ENCODE results near the gene SDR42E2.

The SDR42E2 gene

DNA sequence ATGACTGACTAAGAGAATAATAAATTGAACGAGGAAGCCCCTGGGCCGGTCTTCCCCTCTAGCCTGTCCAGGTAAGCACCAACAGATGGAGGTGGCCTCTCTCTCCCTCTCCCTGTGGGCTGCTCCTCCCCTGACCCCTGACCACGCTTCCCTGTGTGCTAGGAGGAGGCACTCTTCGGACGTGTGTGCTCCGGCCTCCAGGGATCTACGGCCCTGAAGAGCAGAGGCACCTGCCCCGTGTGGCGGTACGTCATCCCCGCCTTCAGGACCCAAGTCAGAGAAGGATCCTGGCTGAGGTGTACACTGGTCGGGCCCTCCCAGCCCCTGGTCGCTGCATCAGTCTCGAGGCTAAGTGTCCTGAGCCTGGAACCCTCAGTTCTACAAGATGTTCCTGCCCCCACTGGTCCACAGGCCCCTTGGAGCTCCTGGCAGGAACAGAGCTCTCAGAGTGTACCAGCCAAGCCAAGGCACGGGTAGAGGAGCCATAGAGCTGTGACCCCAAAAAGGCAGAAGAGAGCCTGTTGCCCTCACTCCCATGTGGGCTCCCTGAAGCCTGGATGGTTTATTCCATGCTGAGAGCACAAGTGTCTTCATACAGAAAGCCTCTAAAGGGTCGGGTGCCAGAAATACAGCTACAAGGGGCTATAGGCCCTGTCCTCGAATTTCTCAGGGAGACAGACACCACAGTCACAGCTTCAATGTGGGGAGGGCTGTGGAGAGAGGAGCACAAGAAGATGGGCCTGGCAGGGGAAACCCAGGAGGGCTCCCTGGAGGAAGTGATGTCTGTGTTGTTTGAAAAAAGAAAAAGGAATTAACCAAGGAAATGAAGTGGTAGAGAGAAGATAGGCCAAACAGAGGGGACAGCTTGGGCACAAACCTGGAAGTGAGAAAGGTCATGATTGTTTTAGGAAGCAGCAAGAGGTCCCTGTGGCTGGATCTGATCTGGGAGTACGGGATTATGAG lies 15.9 kb downstream of the SDR42E2 start:
- DNase-seq (no peak), ATAC-seq (replicated peaks) (no peak)
- Mint-ChIP-seq H3K4me1 (peaks cover 0 to 4% of the 10 kb centered on the region in 2 donors), H3K36me3 (peaks cover 0 to 3% of the 10 kb centered on the region in 2 donors), H3K27ac (no peak overlapping the region), H3K27me3 (no peaks in the 10 kb centered on the region), H3K4me3 (no peak overlapping the region), H3K9me3 (no peaks in the 10 kb centered on the region)

GRCh38 chr16:22181426-22181825 lies 19.1 kb downstream of the SDR42E2 start:
- no peaks in the 10 kb centered on the region for H3K4me1 Mint-ChIP-seq
- H3K9me3 Mint-ChIP-seq: no peaks in the 10 kb centered on the region
- no peak overlapping the region for H3K4me3 Mint-ChIP-seq
- peaks cover 0 to 4% of the 10 kb centered on the region in 2 donors for H3K36me3 Mint-ChIP-seq
- ATAC-seq (replicated peaks) (no peak), DNase-seq (no peak)
- H3K27me3 Mint-ChIP-seq: no peaks in the 10 kb centered on the region
- no peak overlapping the region for H3K27ac Mint-ChIP-seq

GRCh38 chr16:22181843-22182242 lies 19.5 kb downstream of the SDR42E2 start:
- DNase-seq (no peak), ATAC-seq (replicated peaks) (no peak)
- no peak overlapping the region for H3K4me3 Mint-ChIP-seq
- peaks cover 0 to 4% of the 10 kb centered on the region in 2 donors for H3K36me3 Mint-ChIP-seq
- H3K9me3 Mint-ChIP-seq: no peaks in the 10 kb centered on the region
- H3K27ac Mint-ChIP-seq: no peak overlapping the region
- H3K4me1 Mint-ChIP-seq: peaks cover 0 to 1% of the 10 kb centered on the region in 2 donors
- H3K27me3 Mint-ChIP-seq: no peaks in the 10 kb centered on the region

DNA sequence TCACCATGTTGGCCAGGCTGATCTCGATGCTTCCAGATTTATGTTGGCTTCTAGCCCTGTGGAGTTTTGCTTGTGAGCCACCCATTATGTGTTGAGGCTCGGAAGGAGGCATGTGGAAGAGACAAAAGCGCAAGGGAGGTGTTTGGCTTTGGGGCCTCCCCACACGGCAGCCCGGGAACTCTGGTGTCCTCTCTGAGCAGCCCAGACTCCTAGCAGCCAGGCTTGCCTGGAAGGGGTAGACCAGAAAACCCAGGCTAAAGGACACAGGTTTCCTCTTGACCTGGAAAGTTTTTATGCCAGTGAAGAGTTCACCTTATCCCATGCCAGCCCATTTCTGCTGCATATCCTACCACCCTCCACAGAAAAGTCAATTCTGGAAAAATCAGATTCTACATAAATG lies 21.0 kb downstream of the SDR42E2 start:
- DNase-seq (no peak), ATAC-seq (replicated peaks) (no peak)
- no peak overlapping the region for H3K4me3 Mint-ChIP-seq
- peaks cover 4 to 5% of the 10 kb centered on the region in 2 donors for H3K4me1 Mint-ChIP-seq
- no peak overlapping the region for H3K27ac Mint-ChIP-seq
- H3K27me3 Mint-ChIP-seq: no peaks in the 10 kb centered on the region
- peaks cover 0 to 4% of the 10 kb centered on the region in 2 donors for H3K36me3 Mint-ChIP-seq
- H3K9me3 Mint-ChIP-seq: no peaks in the 10 kb centered on the region

DNA sequence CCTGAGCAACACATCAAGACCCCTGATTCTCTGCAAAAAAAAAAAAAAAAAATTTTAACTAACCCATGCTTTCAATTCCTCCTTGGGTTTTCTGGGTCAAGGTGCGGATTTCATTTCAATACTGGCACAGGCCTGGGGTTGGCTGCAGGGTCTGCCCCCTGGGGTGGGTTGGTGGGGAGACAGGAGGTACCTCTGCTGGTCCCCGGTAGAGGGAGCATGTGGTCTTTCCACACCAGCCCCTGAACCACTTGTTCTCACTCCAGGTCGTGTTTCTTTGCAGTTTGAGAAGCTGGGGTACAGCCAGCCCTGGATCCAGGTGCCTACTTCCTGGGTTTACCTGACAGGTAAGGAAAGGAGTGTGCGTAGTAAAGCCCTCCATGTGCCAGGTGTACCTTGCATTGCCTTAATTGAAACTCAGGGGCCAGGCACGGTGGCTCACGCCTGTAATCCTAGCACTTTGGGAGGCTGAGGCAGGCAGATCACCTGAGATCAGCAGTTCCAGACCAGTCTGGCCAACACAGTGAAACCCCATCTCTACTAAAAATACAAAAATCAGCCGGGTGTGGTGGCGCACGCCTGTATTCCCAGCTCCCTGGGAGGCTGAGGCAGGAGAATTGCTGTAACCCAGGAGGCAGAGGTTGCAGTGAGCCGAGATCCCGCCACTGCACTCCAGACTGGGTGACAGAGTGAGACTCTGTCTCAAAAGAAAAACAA lies 21.8 kb downstream of the SDR42E2 start:
- DNase-seq: no peak
- H3K36me3 Mint-ChIP-seq: peaks cover 0 to 4% of the 10 kb centered on the region in 2 donors
- H3K9me3 Mint-ChIP-seq: no peaks in the 10 kb centered on the region
- no peaks in the 10 kb centered on the region for H3K27me3 Mint-ChIP-seq
- H3K27ac Mint-ChIP-seq: no peak overlapping the region
- peaks cover 11 to 12% of the 10 kb centered on the region in 2 donors for H3K4me1 Mint-ChIP-seq
- ATAC-seq (replicated peaks): peak in 1 of 2 donors; percentile 27
- no peak overlapping the region for H3K4me3 Mint-ChIP-seq

GRCh38 chr16:22184615-22184968 lies 22.3 kb downstream of the SDR42E2 start:
- no peak overlapping the region for H3K4me3 Mint-ChIP-seq
- peaks cover 0 to 4% of the 10 kb centered on the region in 2 donors for H3K36me3 Mint-ChIP-seq
- ATAC-seq (replicated peaks) (no peak), DNase-seq (no peak)
- no peaks in the 10 kb centered on the region for H3K9me3 Mint-ChIP-seq
- no peak overlapping the region for H3K27ac Mint-ChIP-seq
- peaks cover 16 to 18% of the 10 kb centered on the region in 2 donors for H3K4me1 Mint-ChIP-seq
- H3K27me3 Mint-ChIP-seq: no peaks in the 10 kb centered on the region

DNA sequence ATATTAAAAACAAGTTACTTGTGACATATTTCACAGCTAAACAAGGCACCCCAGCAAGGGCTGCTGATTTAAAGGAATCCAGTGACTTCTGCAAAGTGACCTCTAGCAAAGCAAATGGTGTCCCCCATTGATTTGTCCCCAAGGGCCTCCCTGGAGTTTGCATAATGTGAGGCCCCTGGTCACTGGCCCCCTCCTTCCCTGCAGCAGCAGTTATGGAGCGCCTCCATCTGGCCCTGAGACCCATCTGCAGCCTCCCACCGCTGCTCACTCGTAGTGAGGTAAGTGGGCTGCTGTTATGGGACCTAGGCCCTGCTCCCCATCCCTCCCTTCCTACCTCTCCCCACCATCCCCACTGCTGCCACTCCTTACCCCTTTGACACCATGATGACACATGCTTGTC lies 24.2 kb downstream of the SDR42E2 start:
- H3K27me3 Mint-ChIP-seq: no peaks in the 10 kb centered on the region
- no peak overlapping the region for H3K27ac Mint-ChIP-seq
- H3K9me3 Mint-ChIP-seq: no peaks in the 10 kb centered on the region
- no peak for ATAC-seq (replicated peaks)
- H3K4me3 Mint-ChIP-seq: no peak overlapping the region
- DNase-seq: no peak
- peaks cover 20 to 23% of the 10 kb centered on the region in 2 donors for H3K4me1 Mint-ChIP-seq
- peaks cover 0 to 4% of the 10 kb centered on the region in 2 donors for H3K36me3 Mint-ChIP-seq

GRCh38 chr16:22188267-22188594 lies 25.9 kb downstream of the SDR42E2 start:
- Mint-ChIP-seq H3K9me3 (no peaks in the 10 kb centered on the region), H3K27me3 (no peaks in the 10 kb centered on the region), H3K4me1 (peaks cover 29 to 36% of the 10 kb centered on the region in 2 donors), H3K4me3 (no peak overlapping the region), H3K36me3 (peaks cover 0 to under 1% of the 10 kb centered on the region in 2 donors), H3K27ac (no peak overlapping the region)
- DNase-seq: no peak
- no peak for ATAC-seq (replicated peaks)

GRCh38 chr16:22188595-22189442 lies 26.5 kb downstream of the SDR42E2 start:
- peaks cover 34 to 42% of the 10 kb centered on the region in 2 donors for H3K4me1 Mint-ChIP-seq
- peak overlapping the region; percentile 88 to 91 for H3K4me3 Mint-ChIP-seq
- ATAC-seq (replicated peaks) (no peak), DNase-seq (peak; percentile 47)
- peak overlapping the region; percentile 96 for H3K27ac Mint-ChIP-seq
- H3K27me3 Mint-ChIP-seq: no peaks in the 10 kb centered on the region
- peaks cover 4 to 5% of the 10 kb centered on the region in 2 donors for H3K9me3 Mint-ChIP-seq
- H3K36me3 Mint-ChIP-seq: peaks cover 3 to 5% of the 10 kb centered on the region in 2 donors

- H3K36me3 Mint-ChIP-seq: peaks cover 3 to 11% of the 10 kb centered on the region in 2 donors
- H3K4me3 Mint-ChIP-seq: peak overlapping the region; percentile 88 to 91
- peak overlapping the region; percentile 96 for H3K27ac Mint-ChIP-seq
- DNase-seq: no peak
- H3K27me3 Mint-ChIP-seq: no peaks in the 10 kb centered on the region
- H3K4me1 Mint-ChIP-seq: peaks cover 40 to 49% of the 10 kb centered on the region in 2 donors
- no peak for ATAC-seq (replicated peaks)
- peaks cover 8 to 9% of the 10 kb centered on the region in 2 donors for H3K9me3 Mint-ChIP-seq
Measured at GRCh38 chr16:22189473-22190080, 27.3 kb downstream of the SDR42E2 start.

GRCh38 chr16:22190081-22190775 lies 27.9 kb downstream of the SDR42E2 start:
- Mint-ChIP-seq H3K36me3 (peaks cover 5 to 16% of the 10 kb centered on the region in 2 donors), H3K4me3 (peak overlapping the region; percentile 88 to 91), H3K9me3 (peaks cover 9 to 12% of the 10 kb centered on the region in 2 donors)

DNA sequence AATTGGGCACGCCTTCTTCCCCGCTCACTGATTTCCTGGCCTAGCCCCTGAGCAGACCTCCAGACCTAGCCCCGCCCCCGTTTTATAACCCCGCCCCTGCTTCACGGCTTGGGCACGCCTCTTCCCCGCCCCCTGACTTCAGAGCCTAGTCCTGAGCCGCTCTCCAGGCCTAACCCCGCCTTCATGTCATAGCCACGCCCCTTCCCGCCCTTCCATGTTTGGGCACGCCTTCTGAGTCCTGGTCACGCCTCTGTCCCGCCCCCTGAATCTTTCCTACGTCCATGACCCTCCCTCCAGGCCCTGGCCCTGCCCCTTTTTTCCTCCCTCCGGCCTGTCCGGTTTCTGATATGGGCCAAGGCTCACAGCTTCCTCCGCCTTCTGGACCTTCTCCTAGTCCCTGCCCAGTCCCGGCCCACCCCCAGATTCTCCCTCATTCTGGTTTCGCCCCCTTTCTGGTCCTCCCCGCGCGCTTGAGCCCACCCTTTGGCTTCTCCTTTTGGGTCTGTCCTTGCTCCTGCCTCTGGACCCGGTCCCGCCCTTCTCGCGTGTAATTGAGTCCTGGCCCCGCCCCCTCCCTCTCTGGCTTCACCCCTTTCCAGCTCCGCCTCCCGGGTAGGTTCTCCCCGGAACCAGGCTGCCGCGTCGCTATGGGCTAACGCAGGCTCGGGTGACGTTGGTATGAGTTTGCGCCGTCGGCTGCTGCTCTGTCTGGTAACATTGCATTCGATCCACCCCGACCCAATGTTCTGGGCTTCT lies 28.6 kb downstream of the SDR42E2 start:
- Mint-ChIP-seq H3K4me1 (peaks cover 51 to 63% of the 10 kb centered on the region in 2 donors), H3K27ac (peak overlapping the region; percentile 96)

More at GRCh38 chr16:22190081-22190775, 27.9 kb downstream of the SDR42E2 start:
- Mint-ChIP-seq H3K27ac (peak overlapping the region; percentile 96), H3K4me1 (peaks cover 46 to 56% of the 10 kb centered on the region in 2 donors), H3K27me3 (no peaks in the 10 kb centered on the region)
- ATAC-seq (replicated peaks) (peak; percentile 64 to 69), DNase-seq (peak; percentile 98)

More for the DNA sequence above, 28.6 kb downstream of the SDR42E2 start:
- Mint-ChIP-seq H3K36me3 (peaks cover 8 to 22% of the 10 kb centered on the region in 2 donors), H3K27me3 (peaks cover 4 to 5% of the 10 kb centered on the region in 2 donors), H3K9me3 (peaks cover 11 to 12% of the 10 kb centered on the region in 2 donors), H3K4me3 (peak overlapping the region; percentile 88 to 91)
- ATAC-seq (replicated peaks) (peak; percentile 54 to 68), DNase-seq (peak; percentile 92)

Data from stimulated activated naive B cell treated with anti-CD40 and anti-IgM and Interleukin-4, amounts not matched to agents 10 μg/mL and 1 μg/mL and 100 μg/mL, for 72 hours (primary cell).